ENCODE results near the gene TMOD2. TPM values are rescaled to one million over a fixed set of nuclear protein-coding genes. Genes with fewer than 3 reads are reported as not detected.

The TMOD2 gene
- total and polyA plus RNA-seq, 2 experiments from 2014 or later = 3.0 to 5.9 TPM

DNA sequence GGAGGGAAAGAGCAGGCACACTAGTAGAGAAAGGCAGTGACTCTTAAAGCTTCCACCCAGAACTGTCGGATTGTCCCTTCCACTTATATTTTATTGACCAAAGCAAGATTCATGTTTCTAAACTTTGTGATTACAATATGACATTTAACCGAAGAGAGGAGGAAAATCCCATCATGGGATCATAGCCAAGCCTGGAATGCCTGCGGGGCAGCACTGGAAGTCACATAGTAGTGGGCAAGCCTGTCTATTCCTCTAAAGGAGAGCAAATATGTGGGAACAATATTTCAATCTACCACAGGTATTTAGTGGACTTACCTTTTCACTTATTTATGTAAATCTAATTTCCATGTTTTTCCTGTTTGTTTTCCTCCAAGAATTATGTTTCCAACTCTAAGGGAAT, 74.3 kb downstream of the TMOD2 start:
- H3F3A ChIP-seq (replicated peaks; ENCODE audit: low read depth) = no peaks in the 10 kb centered on the region
- H3K4me1 ChIP-seq (ENCODE audit: insufficient read depth) = peaks cover 3% of the 10 kb centered on the region
- ATAC-seq = no peak
- H3K36me3 ChIP-seq (ENCODE audit: insufficient read depth) = no peaks in the 10 kb centered on the region
- peaks cover 3% of the 10 kb centered on the region; the same call in 1 of the 2 replicates for H4K20me1 ChIP-seq (replicated peaks; ENCODE audit: insufficient read depth)
- Mint-ChIP-seq H3K4me1 (peaks cover 6% of the 10 kb centered on the region; the same call in 2 of the 3 replicates), H3K4me3 (no peak overlapping the region), H3K27ac (no peak overlapping the region), H3K36me3 (ENCODE audit: low read depth) (peaks cover 5% of the 10 kb centered on the region; the same call in 1 of the 3 replicates), H3K9me3 (peaks cover 11% of the 10 kb centered on the region), H3K27me3 (ENCODE audit: insufficient read depth, low read depth, poor library complexity) (no peaks in the 10 kb centered on the region)
- H3K9me2 ChIP-seq (ENCODE audit: insufficient read depth) = no peaks in the 10 kb centered on the region
- H3K27ac ChIP-seq (ENCODE audit: low read depth) = no peak overlapping the region
- no peak overlapping the region for H3K4me3 ChIP-seq
- DNase-seq (ENCODE audit: low spot score) = no peak
- H3K79me2 ChIP-seq (replicated peaks; ENCODE audit: insufficient read depth) = peaks cover 3% of the 10 kb centered on the region
- TF ChIP-seq EZH2 (IDR thresholded peaks at IDR 0.05; ENCODE audit: low read depth, unreplicated experiment) (no peak), ZNF114 (CRISPR knock-in tag; IDR thresholded peaks at IDR 0.05) (no peak), NANOG (IDR thresholded peaks at IDR 0.05; ENCODE audit: borderline replicate concordance) (no peak), EZH2phosphoT487 (IDR thresholded peaks at IDR 0.05; ENCODE audit: unreplicated experiment) (no peak), JUNB (IDR thresholded peaks at IDR 0.05; ENCODE audit: unreplicated experiment) (no peak), ZNF331 (CRISPR knock-in tag; IDR thresholded peaks at IDR 0.05; ENCODE audit: low read depth) (no peak), CREB1 (CRISPR knock-in tag; IDR thresholded peaks at IDR 0.05; ENCODE audit: low read depth) (no peak), STAT1 (IDR thresholded peaks at IDR 0.05; ENCODE audit: unreplicated experiment) (no peak), POLR2AphosphoS5 (IDR thresholded peaks at IDR 0.05; ENCODE audit: low read depth) (no peak)
- TF ChIP-seq, protein P1, sequence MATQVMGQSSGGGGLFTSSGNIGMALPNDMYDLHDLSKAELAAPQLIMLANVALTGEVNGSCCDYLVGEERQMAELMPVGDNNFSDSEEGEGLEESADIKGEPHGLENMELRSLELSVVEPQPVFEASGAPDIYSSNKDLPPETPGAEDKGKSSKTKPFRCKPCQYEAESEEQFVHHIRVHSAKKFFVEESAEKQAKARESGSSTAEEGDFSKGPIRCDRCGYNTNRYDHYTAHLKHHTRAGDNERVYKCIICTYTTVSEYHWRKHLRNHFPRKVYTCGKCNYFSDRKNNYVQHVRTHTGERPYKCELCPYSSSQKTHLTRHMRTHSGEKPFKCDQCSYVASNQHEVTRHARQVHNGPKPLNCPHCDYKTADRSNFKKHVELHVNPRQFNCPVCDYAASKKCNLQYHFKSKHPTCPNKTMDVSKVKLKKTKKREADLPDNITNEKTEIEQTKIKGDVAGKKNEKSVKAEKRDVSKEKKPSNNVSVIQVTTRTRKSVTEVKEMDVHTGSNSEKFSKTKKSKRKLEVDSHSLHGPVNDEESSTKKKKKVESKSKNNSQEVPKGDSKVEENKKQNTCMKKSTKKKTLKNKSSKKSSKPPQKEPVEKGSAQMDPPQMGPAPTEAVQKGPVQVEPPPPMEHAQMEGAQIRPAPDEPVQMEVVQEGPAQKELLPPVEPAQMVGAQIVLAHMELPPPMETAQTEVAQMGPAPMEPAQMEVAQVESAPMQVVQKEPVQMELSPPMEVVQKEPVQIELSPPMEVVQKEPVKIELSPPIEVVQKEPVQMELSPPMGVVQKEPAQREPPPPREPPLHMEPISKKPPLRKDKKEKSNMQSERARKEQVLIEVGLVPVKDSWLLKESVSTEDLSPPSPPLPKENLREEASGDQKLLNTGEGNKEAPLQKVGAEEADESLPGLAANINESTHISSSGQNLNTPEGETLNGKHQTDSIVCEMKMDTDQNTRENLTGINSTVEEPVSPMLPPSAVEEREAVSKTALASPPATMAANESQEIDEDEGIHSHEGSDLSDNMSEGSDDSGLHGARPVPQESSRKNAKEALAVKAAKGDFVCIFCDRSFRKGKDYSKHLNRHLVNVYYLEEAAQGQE (IDR thresholded peaks at IDR 0.05; ENCODE audit: unreplicated experiment) = no peak
- TF ChIP-seq, protein P2, sequence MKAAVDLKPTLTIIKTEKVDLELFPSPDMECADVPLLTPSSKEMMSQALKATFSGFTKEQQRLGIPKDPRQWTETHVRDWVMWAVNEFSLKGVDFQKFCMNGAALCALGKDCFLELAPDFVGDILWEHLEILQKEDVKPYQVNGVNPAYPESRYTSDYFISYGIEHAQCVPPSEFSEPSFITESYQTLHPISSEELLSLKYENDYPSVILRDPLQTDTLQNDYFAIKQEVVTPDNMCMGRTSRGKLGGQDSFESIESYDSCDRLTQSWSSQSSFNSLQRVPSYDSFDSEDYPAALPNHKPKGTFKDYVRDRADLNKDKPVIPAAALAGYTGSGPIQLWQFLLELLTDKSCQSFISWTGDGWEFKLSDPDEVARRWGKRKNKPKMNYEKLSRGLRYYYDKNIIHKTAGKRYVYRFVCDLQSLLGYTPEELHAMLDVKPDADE (IDR thresholded peaks at IDR 0.05) = no peak
- TF ChIP-seq, protein P3, sequence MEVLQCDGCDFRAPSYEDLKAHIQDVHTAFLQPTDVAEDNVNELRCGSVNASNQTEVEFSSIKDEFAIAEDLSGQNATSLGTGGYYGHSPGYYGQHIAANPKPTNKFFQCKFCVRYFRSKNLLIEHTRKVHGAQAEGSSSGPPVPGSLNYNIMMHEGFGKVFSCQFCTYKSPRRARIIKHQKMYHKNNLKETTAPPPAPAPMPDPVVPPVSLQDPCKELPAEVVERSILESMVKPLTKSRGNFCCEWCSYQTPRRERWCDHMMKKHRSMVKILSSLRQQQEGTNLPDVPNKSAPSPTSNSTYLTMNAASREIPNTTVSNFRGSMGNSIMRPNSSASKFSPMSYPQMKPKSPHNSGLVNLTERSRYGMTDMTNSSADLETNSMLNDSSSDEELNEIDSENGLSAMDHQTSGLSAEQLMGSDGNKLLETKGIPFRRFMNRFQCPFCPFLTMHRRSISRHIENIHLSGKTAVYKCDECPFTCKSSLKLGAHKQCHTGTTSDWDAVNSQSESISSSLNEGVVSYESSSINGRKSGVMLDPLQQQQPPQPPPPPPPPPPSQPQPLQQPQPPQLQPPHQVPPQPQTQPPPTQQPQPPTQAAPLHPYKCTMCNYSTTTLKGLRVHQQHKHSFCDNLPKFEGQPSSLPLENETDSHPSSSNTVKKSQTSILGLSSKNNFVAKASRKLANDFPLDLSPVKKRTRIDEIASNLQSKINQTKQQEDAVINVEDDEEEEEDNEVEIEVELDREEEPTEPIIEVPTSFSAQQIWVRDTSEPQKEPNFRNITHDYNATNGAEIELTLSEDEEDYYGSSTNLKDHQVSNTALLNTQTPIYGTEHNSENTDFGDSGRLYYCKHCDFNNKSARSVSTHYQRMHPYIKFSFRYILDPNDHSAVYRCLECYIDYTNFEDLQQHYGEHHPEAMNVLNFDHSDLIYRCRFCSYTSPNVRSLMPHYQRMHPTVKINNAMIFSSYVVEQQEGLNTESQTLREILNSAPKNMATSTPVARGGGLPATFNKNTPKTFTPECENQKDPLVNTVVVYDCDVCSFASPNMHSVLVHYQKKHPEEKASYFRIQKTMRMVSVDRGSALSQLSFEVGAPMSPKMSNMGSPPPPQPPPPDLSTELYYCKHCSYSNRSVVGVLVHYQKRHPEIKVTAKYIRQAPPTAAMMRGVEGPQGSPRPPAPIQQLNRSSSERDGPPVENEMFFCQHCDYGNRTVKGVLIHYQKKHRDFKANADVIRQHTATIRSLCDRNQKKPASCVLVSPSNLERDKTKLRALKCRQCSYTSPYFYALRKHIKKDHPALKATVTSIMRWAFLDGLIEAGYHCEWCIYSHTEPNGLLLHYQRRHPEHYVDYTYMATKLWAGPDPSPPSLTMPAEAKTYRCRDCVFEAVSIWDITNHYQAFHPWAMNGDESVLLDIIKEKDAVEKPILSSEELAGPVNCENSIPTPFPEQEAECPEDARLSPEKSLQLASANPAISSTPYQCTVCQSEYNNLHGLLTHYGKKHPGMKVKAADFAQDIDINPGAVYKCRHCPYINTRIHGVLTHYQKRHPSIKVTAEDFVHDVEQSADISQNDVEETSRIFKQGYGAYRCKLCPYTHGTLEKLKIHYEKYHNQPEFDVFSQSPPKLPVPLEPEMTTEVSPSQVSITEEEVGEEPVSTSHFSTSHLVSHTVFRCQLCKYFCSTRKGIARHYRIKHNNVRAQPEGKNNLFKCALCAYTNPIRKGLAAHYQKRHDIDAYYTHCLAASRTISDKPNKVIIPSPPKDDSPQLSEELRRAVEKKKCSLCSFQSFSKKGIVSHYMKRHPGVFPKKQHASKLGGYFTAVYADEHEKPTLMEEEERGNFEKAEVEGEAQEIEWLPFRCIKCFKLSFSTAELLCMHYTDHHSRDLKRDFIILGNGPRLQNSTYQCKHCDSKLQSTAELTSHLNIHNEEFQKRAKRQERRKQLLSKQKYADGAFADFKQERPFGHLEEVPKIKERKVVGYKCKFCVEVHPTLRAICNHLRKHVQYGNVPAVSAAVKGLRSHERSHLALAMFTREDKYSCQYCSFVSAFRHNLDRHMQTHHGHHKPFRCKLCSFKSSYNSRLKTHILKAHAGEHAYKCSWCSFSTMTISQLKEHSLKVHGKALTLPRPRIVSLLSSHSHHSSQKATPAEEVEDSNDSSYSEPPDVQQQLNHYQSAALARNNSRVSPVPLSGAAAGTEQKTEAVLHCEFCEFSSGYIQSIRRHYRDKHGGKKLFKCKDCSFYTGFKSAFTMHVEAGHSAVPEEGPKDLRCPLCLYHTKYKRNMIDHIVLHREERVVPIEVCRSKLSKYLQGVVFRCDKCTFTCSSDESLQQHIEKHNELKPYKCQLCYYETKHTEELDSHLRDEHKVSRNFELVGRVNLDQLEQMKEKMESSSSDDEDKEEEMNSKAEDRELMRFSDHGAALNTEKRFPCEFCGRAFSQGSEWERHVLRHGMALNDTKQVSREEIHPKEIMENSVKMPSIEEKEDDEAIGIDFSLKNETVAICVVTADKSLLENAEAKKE (CRISPR knock-in tag; IDR thresholded peaks at IDR 0.05) = no peak
- TF ChIP-seq, protein P4, sequence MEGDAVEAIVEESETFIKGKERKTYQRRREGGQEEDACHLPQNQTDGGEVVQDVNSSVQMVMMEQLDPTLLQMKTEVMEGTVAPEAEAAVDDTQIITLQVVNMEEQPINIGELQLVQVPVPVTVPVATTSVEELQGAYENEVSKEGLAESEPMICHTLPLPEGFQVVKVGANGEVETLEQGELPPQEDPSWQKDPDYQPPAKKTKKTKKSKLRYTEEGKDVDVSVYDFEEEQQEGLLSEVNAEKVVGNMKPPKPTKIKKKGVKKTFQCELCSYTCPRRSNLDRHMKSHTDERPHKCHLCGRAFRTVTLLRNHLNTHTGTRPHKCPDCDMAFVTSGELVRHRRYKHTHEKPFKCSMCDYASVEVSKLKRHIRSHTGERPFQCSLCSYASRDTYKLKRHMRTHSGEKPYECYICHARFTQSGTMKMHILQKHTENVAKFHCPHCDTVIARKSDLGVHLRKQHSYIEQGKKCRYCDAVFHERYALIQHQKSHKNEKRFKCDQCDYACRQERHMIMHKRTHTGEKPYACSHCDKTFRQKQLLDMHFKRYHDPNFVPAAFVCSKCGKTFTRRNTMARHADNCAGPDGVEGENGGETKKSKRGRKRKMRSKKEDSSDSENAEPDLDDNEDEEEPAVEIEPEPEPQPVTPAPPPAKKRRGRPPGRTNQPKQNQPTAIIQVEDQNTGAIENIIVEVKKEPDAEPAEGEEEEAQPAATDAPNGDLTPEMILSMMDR (conservative IDR thresholded peaks at IDR 0.05; ENCODE audit: low read depth in 2 of 2) = no peak
- H2AFZ ChIP-seq = no peak overlapping the region
- no peak overlapping the region for H3K4me2 ChIP-seq
- H3K27me3 ChIP-seq (ENCODE audit: insufficient read depth) = no peaks in the 10 kb centered on the region
